K562 (cell line): Measurements from ENCODE around the gene SSU72. TPM values are rescaled to one million over a fixed set of nuclear protein-coding genes. Genes with fewer than 3 reads are reported as not detected.
"Not testable (repeated sequence)": the region's sequence is repeated elsewhere in the genome, so short reads cannot be mapped to it uniquely, and the experiment has no call there.

Experiments used
- ATAC-seq: fragments of 200-7000 bp; cut with Tn5 transposase; 3 replicates; pipeline ENCODE4 v1.9.1; 2020; ENCODE audit warnings: moderate library complexity
- BruUV-seq: library from RNA; stranded (reverse); fragments of 400-500 nt; replicated peaks from 2 replicates; lab custom pipeline; 2021; lab: Mats Ljungman, UMichigan
- CTCF ChIA-PET: fragments of 300-600 bp; formaldehyde crosslinking; extraction: SDS; loops from one replicate; lab custom pipeline; 2021; ENCODE audit warnings: low intra/inter-chr PET ratio; lab: Yijun Ruan, JAX
- POLR2A ChIA-PET: fragments of 300-600, 350-650 bp; sonication (Branson Sonifier 250); formaldehyde crosslinking; extraction: SDS; loops from one replicate; lab custom pipeline; 2021; ENCODE audit warnings: antibody characterized with exemption, inconsistent platforms; lab: Yijun Ruan, JAX
- DNase-seq, 4 experiments: peaks; one replicate each; pipeline versions ENCODE4 v3.0.0 to v3.0.0-alpha.2; 2011 to 2018; ENCODE audit warnings: low spot score in 3 of 4, mixed read lengths in 3 of 4; ENCODE audit errors: extremely low read depth in 1 of 4
- FAIRE-seq: peaks from 2 replicates; lab custom pipeline; 2011; peaks lifted over from hg19 to GRCh38; lab: Jason Lieb, UNC
- H2AFZ ChIP-seq: 2 replicates; pipeline ENCODE4 v1.6.0; 2011; ENCODE audit warnings: low read depth, low read length, control low read depth, inconsistent platforms
- H3K27ac ChIP-seq: fragments of 200-600 bp; 3 replicates; pipeline ENCODE4 v1.8.0; 2011; ENCODE audit warnings: low read depth, mild to moderate bottlenecking, control low read depth, inconsistent platforms, low read length, moderate library complexity, mixed read lengths; ENCODE audit errors: extremely low read depth
- H3K27me3 ChIP-seq, 2 experiments: fragments of 300-600 bp in 1 of 2; 2 replicates in 1 of 2; 3 replicates in 1 of 2; pipeline versions ENCODE4 v1.6.0 to v1.8.0; 2011; ENCODE audit warnings: inconsistent platforms in 2 of 2, low read length in 2 of 2, mild to moderate bottlenecking in 1 of 2, mixed read lengths in 1 of 2, moderate library complexity in 1 of 2; ENCODE audit not compliant: control insufficient read depth in 2 of 2, insufficient read depth in 2 of 2
- H3K36me3 ChIP-seq: fragments of 300-600 bp; 3 replicates; pipeline ENCODE4 v1.8.0; 2011; ENCODE audit warnings: mild to moderate bottlenecking, low read length, inconsistent platforms; ENCODE audit not compliant: control insufficient read depth, insufficient read depth
- H3K4me1 ChIP-seq, 2 experiments: fragments of 200-600 bp in 1 of 2; replicated peaks in 1 of 2; 2 replicates in 1 of 2; 3 replicates in 1 of 2; pipeline versions ENCODE4 v1.5.1 to v1.8.0; 2011; ENCODE audit warnings: inconsistent platforms in 2 of 2, low read length in 2 of 2, mild to moderate bottlenecking in 1 of 2, mixed read lengths in 1 of 2, moderate library complexity in 1 of 2; ENCODE audit not compliant: control insufficient read depth in 2 of 2, insufficient read depth in 2 of 2
- H3K4me2 ChIP-seq: 2 replicates; pipeline ENCODE4 v1.6.1; 2011; ENCODE audit warnings: low read length, control low read depth, inconsistent platforms, mixed read lengths; ENCODE audit not compliant: insufficient read depth
- H3K4me3 ChIP-seq: fragments of 200-600 bp; sonication (generic), shearing (Covaris generic); 2 replicates; pipeline ENCODE4 v1.5.1; 2016; ENCODE audit warnings: control low read depth, inconsistent platforms
- H3K79me2 ChIP-seq: fragments of 200-600 bp; 3 replicates; pipeline ENCODE4 v1.8.0; 2011; ENCODE audit warnings: low read length, inconsistent platforms; ENCODE audit not compliant: control insufficient read depth, insufficient read depth
- H3K9ac ChIP-seq, 2 experiments: 2 replicates each; pipeline versions ENCODE4 v1.6.0 to v1.6.1; 2011; ENCODE audit warnings: low read depth in 2 of 2, low read length in 2 of 2, control low read depth in 1 of 2, inconsistent platforms in 1 of 2, mild to moderate bottlenecking in 1 of 2, mixed read lengths in 1 of 2; ENCODE audit not compliant: insufficient read depth in 1 of 2
- H3K9me1 ChIP-seq: one replicate; pipeline ENCODE4 v1.6.0; 2011; ENCODE audit warnings: inconsistent platforms, mild to moderate bottlenecking, low read length, moderate library complexity; ENCODE audit not compliant: control insufficient read depth, insufficient read depth
- H3K9me3 ChIP-seq: replicated peaks from 2 replicates; pipeline ENCODE4 v1.5.1; 2011; ENCODE audit warnings: low read depth, low read length, inconsistent platforms; ENCODE audit not compliant: control insufficient read depth, insufficient read depth
- H4K20me1 ChIP-seq: replicated peaks from 2 replicates; pipeline ENCODE4 v1.6.1; 2011; ENCODE audit warnings: low read length, inconsistent platforms, mixed read lengths; ENCODE audit not compliant: control insufficient read depth, insufficient read depth
- POLR2G ChIP-seq: fragments of 200-400 bp; formaldehyde crosslinking; IDR thresholded peaks from 2 replicates; pipeline ENCODE4 v1.6.1; 2017; ENCODE audit warnings: low read depth, mild to moderate bottlenecking, antibody characterized with exemption, low read length, moderate library complexity
- RBFOX2 ChIP-seq: fragments of 200-400 bp; formaldehyde crosslinking; IDR thresholded peaks from 2 replicates; pipeline ENCODE4 v1.6.1; 2017; ENCODE audit warnings: low read depth, mild to moderate bottlenecking, low read length, moderate library complexity
- WGBS: fragments of 100-300 bp; shearing (Covaris generic); methylation state at CpG from one replicate; pipeline ENCODE4 v1.1.6; 2016; ENCODE audit warnings: low coverage, mixed read lengths; ENCODE audit not compliant: insufficient coverage; ENCODE audit errors: missing lambda C conversion rate; 5-methylcytosine and 5-hydroxymethylcytosine counted together
- in situ Hi-C: fragments of 300-500 bp; cut with MboI; formaldehyde crosslinking; loops from 4 replicates; pipeline ENCODE4 v1.15.0; 2018; ENCODE audit warnings: inconsistent platforms, mixed read lengths
- intact Hi-C: fragments of 100-400 bp; cut with micrococcal nuclease; formaldehyde crosslinking; loops from 2 replicates; pipeline ENCODE4 v1.14.2; 2022
- polyA plus RNA-seq, 8 experiments: library from polyadenylated mRNA; depleted of rRNA in 4 of 8; stranded (reverse) in 5 of 8; unstranded in 3 of 8; fragments of >200 nt; fragmentation: Nextera tagmentation in 2 of 8; fragmentation: Illumina TruSeq in 1 of 8; extraction: Ambion mirVana in 2 of 8; extraction: Trizol in 1 of 8; gene quantifications; 2 replicates each; pipeline versions ENCODE4 v1.2.1 to v1.2.3, GENCODE V29; 2011 to 2014; ENCODE audit warnings: inconsistent platforms in 1 of 8, missing spikeins in 1 of 8
- total RNA-seq, 7 experiments: library from RNA; depleted of rRNA in 6 of 7; stranded (reverse); fragments of >200 nt in 6 of 7; fragmentation: Illumina TruSeq in 2 of 7; extraction: Trizol in 2 of 7; gene quantifications; 2 replicates each; pipeline versions ENCODE4 v1.2.1 to v1.2.3, GENCODE V29; 2011 to 2021; ENCODE audit warnings: low replicate concordance in 1 of 7

SSU72 gene
- total and polyA plus RNA-seq, 9 of the 15 experiments (the other 6 are each of a cell fraction or from before 2014, with no cell fraction given), result 70.8 to 201 (median 94.6) TPM

GRCh38 chr1:1526476-1526875 lies 48.2 kb downstream of the SSU72 start:
- peaks cover 72% of the 10 kb centered on the region; the same call in 2 of the 3 replicates for H3K36me3 ChIP-seq
- FAIRE-seq, result not testable (repeated sequence)

GRCh38 chr1:1524750-1525383 lies 49.8 kb downstream of the SSU72 start:
- H2AFZ ChIP-seq, H3K4me3 ChIP-seq, H3K9me3 ChIP-seq, H3K4me2 ChIP-seq, BruUV-seq, H3K9me1 ChIP-seq, ATAC-seq, H3K27ac ChIP-seq, H3K79me2 ChIP-seq, intact Hi-C loops, H3K27me3 ChIP-seq, DNase-seq, FAIRE-seq, CTCF ChIA-PET, H4K20me1 ChIP-seq, in situ Hi-C loops, H3K4me1 ChIP-seq, POLR2A ChIA-PET, H3K9ac ChIP-seq: not testable (repeated sequence)
- peaks cover 80% of the 10 kb centered on the region for H3K36me3 ChIP-seq
- TF ChIP-seq POLR2G, result peak; percentile 51
- TF ChIP-seq RBFOX2, result peak; percentile 41; the same call in 1 of the 2 replicates
- 95% methylated on average over 24 of the region's 30 CpGs for WGBS

More at GRCh38 chr1:1526476-1526875, 48.2 kb downstream of the SSU72 start:
- H3K4me2 ChIP-seq, H3K4me1 ChIP-seq, BruUV-seq, H3K27me3 ChIP-seq, POLR2A ChIA-PET, H3K9ac ChIP-seq, in situ Hi-C loops, H4K20me1 ChIP-seq, DNase-seq, H3K4me3 ChIP-seq, H3K79me2 ChIP-seq, ATAC-seq, H2AFZ ChIP-seq, H3K27ac ChIP-seq, intact Hi-C loops, CTCF ChIA-PET, H3K9me1 ChIP-seq: not testable (repeated sequence)
- H3K9me3 ChIP-seq, result peaks cover 18% of the 10 kb centered on the region
- 94% methylated on average over 5 of the region's 21 CpGs for WGBS
- 0 out of 2 replicates have a peak, but pooled peaks have one; percentile 23 for TF ChIP-seq POLR2G
- TF ChIP-seq, all 486 proteins: peak for 1; not testable (repeated sequence) for 485
